MCF 10A (cell line): ENCODE results near the gene PTPN4. TPM values are rescaled to one million over a fixed set of nuclear protein-coding genes. Genes with fewer than 3 reads are reported as not detected.

Experiments
- total RNA-seq: library from RNA; stranded (reverse); gene quantifications from 2 replicates; pipeline ENCODE4 v1.2.3, GENCODE V29; 2022

Gene PTPN4
- total RNA-seq, 1 experiment from 2014 or later: 21.1 TPM

Other genes starting within 250 kb of the PTPN4 start
- gene SCTR, start 235.4 kb upstream of the PTPN4 start, total RNA-seq: not detected in 2 replicates
- not detected in 2 replicates for gene CFAP221, start 215.5 kb upstream of the PTPN4 start, total RNA-seq
- gene TMEM177, start 80.7 kb upstream of the PTPN4 start, total RNA-seq: 13.3 and 16.8 TPM in 2 replicates